ENCODE results near the gene GRIK2.

GRIK2 gene

GRCh38 chr6:101878554-101879276 is 485.2 kb downstream of the GRIK2 start:
- DNase-seq, result no peak

- DNase-seq, result no peak
Observed at GRCh38 chr6:101879782-101880181, 486.3 kb downstream of the GRIK2 start.

GRCh38 chr6:101883505-101883904 is 490.0 kb downstream of the GRIK2 start:
- no peak for DNase-seq

- no peak for DNase-seq
Observed at GRCh38 chr6:101887532-101887931, 494.0 kb downstream of the GRIK2 start.

- DNase-seq, result no peak
Observed at GRCh38 chr6:101907356-101908217, 514.1 kb downstream of the GRIK2 start.

- no peak for DNase-seq
Observed at GRCh38 chr6:101909366-101909765, 515.9 kb downstream of the GRIK2 start.

- DNase-seq, result no peak
Observed at GRCh38 chr6:101912311-101912710, 518.8 kb downstream of the GRIK2 start.

- no peak for DNase-seq
Observed at GRCh38 chr6:101918471-101918870, 525.0 kb downstream of the GRIK2 start.

- DNase-seq, result no peak
Observed at GRCh38 chr6:101921829-101922450, 528.4 kb downstream of the GRIK2 start.

- no peak for DNase-seq
Observed at GRCh38 chr6:101926149-101926925, 532.8 kb downstream of the GRIK2 start.

- no peak for DNase-seq
Observed at GRCh38 chr6:101931766-101932165, 538.3 kb downstream of the GRIK2 start.

GRCh38 chr6:101932704-101933103 is 539.2 kb downstream of the GRIK2 start:
- no peak for DNase-seq

- DNase-seq, result no peak
Observed at GRCh38 chr6:101935732-101936131, 542.2 kb downstream of the GRIK2 start.

- no peak for DNase-seq
Observed at GRCh38 chr6:101936516-101936915, 543.0 kb downstream of the GRIK2 start.

GRCh38 chr6:101937108-101937507 is 543.6 kb downstream of the GRIK2 start:
- no peak for DNase-seq

- no peak for DNase-seq
Observed at GRCh38 chr6:101940391-101940790, 546.9 kb downstream of the GRIK2 start.

- no peak for DNase-seq
Observed at GRCh38 chr6:101956961-101957360, 563.5 kb downstream of the GRIK2 start.

GRCh38 chr6:101961357-101961756 is 567.8 kb downstream of the GRIK2 start:
- DNase-seq, result no peak

- DNase-seq, result no peak
Observed at GRCh38 chr6:101980924-101981323, 587.4 kb downstream of the GRIK2 start.

- no peak for DNase-seq
Observed at GRCh38 chr6:101986476-101986875, 593.0 kb downstream of the GRIK2 start.

- DNase-seq, result no peak
Observed at GRCh38 chr6:101992286-101992685, 598.8 kb downstream of the GRIK2 start.

- DNase-seq, result no peak
Observed at GRCh38 chr6:101994521-101994920, 601.0 kb downstream of the GRIK2 start.
